IPS-15b (cell line): ENCODE measurements around the gene PEX12.
"Not testable (repeated sequence)": the region's sequence is repeated elsewhere in the genome, so short reads cannot be mapped to it uniquely, and the experiment has no call there.

Source experiments
- H3K27me3 ChIP-seq: one replicate; pipeline ENCODE4 v1.6.1; 2013; ENCODE audit warnings: low read length; ENCODE audit not compliant: control insufficient read depth, insufficient read depth
- H3K36me3 ChIP-seq: one replicate; pipeline ENCODE4 v1.6.1; 2013; ENCODE audit warnings: low read length; ENCODE audit not compliant: control insufficient read depth, insufficient read depth
- H3K4me1 ChIP-seq: one replicate; pipeline ENCODE4 v1.6.1; 2013; ENCODE audit warnings: mild to moderate bottlenecking, low read length; ENCODE audit not compliant: control insufficient read depth, insufficient read depth
- H3K4me3 ChIP-seq: one replicate; pipeline ENCODE4 v1.5.1; 2013; ENCODE audit warnings: low read depth, low read length
- H3K9ac ChIP-seq: one replicate; pipeline ENCODE4 v1.6.1; 2013; ENCODE audit warnings: low read depth, mild to moderate bottlenecking, low read length
- H3K9me3 ChIP-seq: one replicate; pipeline ENCODE4 v1.6.1; 2013; ENCODE audit warnings: mild to moderate bottlenecking, low read length; ENCODE audit not compliant: control insufficient read depth, insufficient read depth

The PEX12 gene

GRCh38 chr17:35546487-35546886 lies 31.9 kb downstream of the PEX12 start:
- Histone ChIP-seq H3K9ac (no peak overlapping the region), H3K27me3 (peaks cover 9% of the 10 kb centered on the region), H3K36me3 (no peaks in the 10 kb centered on the region), H3K4me1 (no peaks in the 10 kb centered on the region), H3K4me3 (no peak overlapping the region), H3K9me3 (no peaks in the 10 kb centered on the region)

- H3K4me3 ChIP-seq, result no peak overlapping the region
- no peaks in the 10 kb centered on the region for H3K9me3 ChIP-seq
- H3K4me1 ChIP-seq, result no peaks in the 10 kb centered on the region
- H3K9ac ChIP-seq, result no peak overlapping the region
- H3K36me3 ChIP-seq, result no peaks in the 10 kb centered on the region
- H3K27me3 ChIP-seq, result peaks cover 10% of the 10 kb centered on the region
Measured at GRCh38 chr17:35545150-35545549, 33.2 kb downstream of the PEX12 start.

- Histone ChIP-seq H3K4me1 (no peaks in the 10 kb centered on the region), H3K36me3 (no peaks in the 10 kb centered on the region), H3K9me3 (no peaks in the 10 kb centered on the region), H3K9ac (no peak overlapping the region), H3K4me3 (no peak overlapping the region), H3K27me3 (peaks cover 8% of the 10 kb centered on the region)
Measured at GRCh38 chr17:35543856-35544255, 34.5 kb downstream of the PEX12 start.

- H3K9ac ChIP-seq, result no peak overlapping the region
- H3K27me3 ChIP-seq, result peaks cover 3% of the 10 kb centered on the region
- H3K4me1 ChIP-seq, result no peaks in the 10 kb centered on the region
- H3K9me3 ChIP-seq, result no peaks in the 10 kb centered on the region
- no peak overlapping the region for H3K4me3 ChIP-seq
- no peaks in the 10 kb centered on the region for H3K36me3 ChIP-seq
Measured at GRCh38 chr17:35542990-35543389, 35.4 kb downstream of the PEX12 start.

- no peaks in the 10 kb centered on the region for H3K36me3 ChIP-seq
- H3K4me1 ChIP-seq, result no peaks in the 10 kb centered on the region
- H3K4me3 ChIP-seq, result no peak overlapping the region
- H3K27me3 ChIP-seq, result peaks cover 3% of the 10 kb centered on the region
- H3K9ac ChIP-seq, result no peak overlapping the region
- no peaks in the 10 kb centered on the region for H3K9me3 ChIP-seq
Measured at GRCh38 chr17:35541434-35541833, 36.9 kb downstream of the PEX12 start.

GRCh38 chr17:35540589-35541404 lies 37.6 kb downstream of the PEX12 start:
- Histone ChIP-seq H3K4me1 (no peaks in the 10 kb centered on the region), H3K9ac (no peak overlapping the region), H3K27me3 (peaks cover 3% of the 10 kb centered on the region), H3K36me3 (no peaks in the 10 kb centered on the region), H3K9me3 (no peaks in the 10 kb centered on the region), H3K4me3 (no peak overlapping the region)

- H3K27me3 ChIP-seq, result peaks cover 3% of the 10 kb centered on the region
- H3K36me3 ChIP-seq, result no peaks in the 10 kb centered on the region
- H3K4me3 ChIP-seq, result no peak overlapping the region
- H3K9me3 ChIP-seq, result no peaks in the 10 kb centered on the region
- H3K4me1 ChIP-seq, result no peaks in the 10 kb centered on the region
- no peak overlapping the region for H3K9ac ChIP-seq
Measured at GRCh38 chr17:35539659-35540026, 38.7 kb downstream of the PEX12 start.

GRCh38 chr17:35537601-35538141 lies 40.7 kb downstream of the PEX12 start, which contains the start of gene SLFN12L:
Gene SLFN12L, minus strand, starts transcription at chr17:35537678. Its CDS starts 15,314 bp downstream, at chr17:35522364.
- Histone ChIP-seq H3K4me1 (no peaks in the 10 kb centered on the region), H3K9ac (no peak within 1 kb of the TSS), H3K9me3 (no peaks in the 10 kb centered on the region), H3K4me3 (no peak within 1 kb of the TSS), H3K36me3 (no peaks in the 10 kb centered on the region), H3K27me3 (peaks cover 6% of the 10 kb centered on the region)

GRCh38 chr17:35536664-35537171 lies 41.7 kb downstream of the PEX12 start:
- Histone ChIP-seq H3K9me3 (no peaks in the 10 kb centered on the region), H3K4me1 (no peaks in the 10 kb centered on the region)

GRCh38 chr17:35535406-35535805 lies 43.0 kb downstream of the PEX12 start:
- not testable (repeated sequence) for H3K27me3 ChIP-seq, H3K4me3 ChIP-seq, H3K9me3 ChIP-seq, H3K36me3 ChIP-seq, H3K9ac ChIP-seq, H3K4me1 ChIP-seq

More at GRCh38 chr17:35536664-35537171, 41.7 kb downstream of the PEX12 start:
- no peak overlapping the region for H3K9ac ChIP-seq
- peaks cover 6% of the 10 kb centered on the region for H3K27me3 ChIP-seq
- H3K4me3 ChIP-seq, result no peak overlapping the region
- H3K36me3 ChIP-seq, result no peaks in the 10 kb centered on the region

GRCh38 chr17:35534576-35535093 lies 43.7 kb downstream of the PEX12 start:
- no peaks in the 10 kb centered on the region for H3K9me3 ChIP-seq
- H3K9ac ChIP-seq, result no peak overlapping the region
- no peaks in the 10 kb centered on the region for H3K4me1 ChIP-seq
- no peaks in the 10 kb centered on the region for H3K36me3 ChIP-seq
- no peak overlapping the region for H3K4me3 ChIP-seq
- peaks cover 4% of the 10 kb centered on the region for H3K27me3 ChIP-seq

- H3K36me3 ChIP-seq, result no peaks in the 10 kb centered on the region
- H3K4me1 ChIP-seq, result no peaks in the 10 kb centered on the region
- no peak overlapping the region for H3K9ac ChIP-seq
- H3K9me3 ChIP-seq, result no peaks in the 10 kb centered on the region
- no peak overlapping the region for H3K4me3 ChIP-seq
- H3K27me3 ChIP-seq, result peaks cover 4% of the 10 kb centered on the region
Measured at GRCh38 chr17:35531160-35531559, 47.2 kb downstream of the PEX12 start.
